Ovary (tissue), 9 donors: Measurements from ENCODE around the gene ZNF263. TPM values are rescaled to one million over a fixed set of nuclear protein-coding genes. Genes with fewer than 3 reads are reported as not detected.
A peak's percentile ranks its signal among the peaks of the same experiment; 100 is the strongest.

Source experiments
- DNase-seq, 5 donors: peaks; one replicate each; pipeline ENCODE4 v3.0.0-alpha.2; 2019 to 2020
- H3K27ac ChIP-seq, 2 donors: fragments of 200-600 bp; one replicate each; pipeline versions ENCODE4 v1.5.1 to v1.8.0; 2019 to 2022
- H3K27me3 ChIP-seq: fragments of 200-600 bp; one replicate; pipeline ENCODE4 v1.8.0; 2022
- H3K36me3 ChIP-seq: fragments of 200-600 bp; sonication (generic); one replicate; pipeline ENCODE4 v1.5.1; 2019
- H3K4me1 ChIP-seq: one replicate; pipeline ENCODE4 v1.8.1; 2013; ENCODE audit warnings: mild to moderate bottlenecking, moderate library complexity; ENCODE audit not compliant: insufficient read depth
- H3K4me3 ChIP-seq: fragments of 200-600 bp; sonication (generic); one replicate; pipeline ENCODE4 v1.5.1; 2017
- H3K9me3 ChIP-seq, 2 donors: fragments of 200-600 bp in 1 of 2; sonication (generic) in 1 of 2; one replicate each; pipeline versions ENCODE4 v1.5.1 to v1.8.1; 2013 to 2019; ENCODE audit warnings: mild to moderate bottlenecking in 1 of 2, moderate library complexity in 1 of 2
- EP300 ChIP-seq: sonication (generic); formaldehyde crosslinking; IDR thresholded peaks from one replicate; pipeline ENCODE4 v1.6.1; 2017; ENCODE audit warnings: antibody characterized with exemption
- POLR2A ChIP-seq: fragments of 450-650 bp; IDR thresholded peaks from one replicate; pipeline ENCODE4 v1.6.1; 2017; ENCODE audit warnings: antibody characterized with exemption, mild to moderate bottlenecking, moderate library complexity
- WGBS, 3 donors: extraction: QIAGEN DNeasy Blood & Tissue Kit in 1 of 3; methylation state at CpG; one replicate each; pipeline versions ENCODE4 v1.1.5 to v1.1.7; 2013 to 2017; 5-methylcytosine and 5-hydroxymethylcytosine counted together
- intact Hi-C, 4 donors: fragments of 100-400 bp; cut with DNase I; formaldehyde crosslinking; loops; one replicate each; pipeline versions ENCODE4 v1.11.0 to v1.15.1; 2022 to 2023
- polyA plus RNA-seq, 2 donors: library from polyadenylated mRNA; stranded (reverse); fragments of 200-250 nt in 1 of 2; fragments of 350-450 nt in 1 of 2; fragmentation: Illumina TruSeq in 1 of 2; extraction: RNeasy Lipid Tissue Mini Kit (QIAGEN cat#74804) in 1 of 2; gene quantifications; one replicate each; pipeline ENCODE4 v1.2.3, GENCODE V29; 2013 to 2014
- total RNA-seq, 7 donors: library from RNA; depleted of rRNA in 2 of 7; stranded (reverse); fragments of >200 nt in 2 of 7; fragmentation: NEBNext Ultra II Directional in 3 of 7; extraction: Animal tissue kit (Norgen Biotek cat#: 25700) in 3 of 7; gene quantifications; one replicate each; pipeline versions ENCODE4 v1.1.0 to v1.2.4, GENCODE V29; 2016 to 2023
- TF ChIP-seq, protein P1 (sequence below), 3 donors: fragments of 450-650 bp in 2 of 3; fragments of 200-600 bp in 1 of 3; IDR thresholded peaks; one replicate each; pipeline versions ENCODE4 v1.5.1 to v1.8.0; 2016 to 2022; ENCODE audit warnings: antibody characterized with exemption in 3 of 3, mild to moderate bottlenecking in 1 of 3
- donor health status: DM: no; HTN: no; CAD: no; lungs with moderate emphysema.
- donor health status: DM: no; HTN: no; CAD: no.
- donor health status: Bipolar disorder and iron deficiency.
- donor health status: DM: yes; HTN: yes; CAD: no.
- donor health status: DM: no; HTN: no; CAD: no.
- donor health status: DM: yes; HTN: yes; CAD: no.

Gene ZNF263
- total and polyA plus RNA-seq, 9 donors: 31.2 to 46.1 (median 33.2) TPM

DNA sequence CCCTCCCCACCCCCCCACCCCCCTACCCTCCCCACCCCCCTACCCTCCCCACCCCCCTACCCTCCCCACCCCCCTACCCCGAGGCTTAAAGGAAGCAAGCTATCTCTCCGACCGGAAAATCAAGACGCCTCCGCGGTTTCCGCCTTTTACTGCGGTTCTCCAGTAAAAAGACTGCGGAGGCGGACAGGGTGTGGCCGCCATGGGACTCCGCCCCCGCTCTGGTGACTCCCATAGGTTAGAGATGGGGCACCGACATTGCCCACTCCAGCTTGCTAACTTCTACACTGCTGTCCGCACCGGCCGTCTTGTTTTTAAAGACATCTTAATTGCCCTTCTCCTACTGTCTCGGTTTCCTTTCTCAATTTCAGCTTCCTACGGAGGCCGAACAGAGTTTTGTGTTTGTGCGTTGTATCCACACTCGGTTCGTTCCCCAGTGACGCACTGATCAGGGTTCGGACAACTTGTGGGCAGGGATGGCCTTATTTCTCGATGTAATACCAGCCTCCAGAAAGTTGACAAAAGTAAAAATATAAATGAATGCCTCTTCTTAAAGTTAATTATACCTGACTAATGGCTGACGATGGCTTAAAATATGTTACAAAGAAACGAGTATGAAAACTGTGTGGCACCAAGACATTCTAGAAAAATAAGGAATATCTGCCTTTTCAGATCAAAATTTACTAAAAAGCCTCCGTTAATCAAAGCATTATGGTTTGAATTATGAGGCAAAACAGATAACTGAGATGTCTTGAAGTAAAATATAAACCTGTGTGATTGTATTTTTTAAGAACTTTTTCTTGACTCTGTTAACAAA is 47.2 kb upstream of the ZNF263 start:
- intact Hi-C loops: loop anchor here in 1 of 4 donors (10.0 kb wide), 1 partner anchor 69 kb away; the partner anchor contains the start of genes TIGD7 and ZNF75A
- DNase-seq: peak; percentile 18 to 51 (median 38)
- WGBS, 3 donors: 80 to 83% (median 82%) methylated on average over 22 to 29 of the region's 29 CpGs
- Histone ChIP-seq H3K4me3 (no peak overlapping the region), H3K9me3 (peaks cover 0 to under 1% of the 10 kb centered on the region in 2 donors), H3K27me3 (no peaks in the 10 kb centered on the region), H3K4me1 (peaks cover 7% of the 10 kb centered on the region), H3K27ac (no peak overlapping the region), H3K36me3 (no peaks in the 10 kb centered on the region)
- TF ChIP-seq, protein P1, sequence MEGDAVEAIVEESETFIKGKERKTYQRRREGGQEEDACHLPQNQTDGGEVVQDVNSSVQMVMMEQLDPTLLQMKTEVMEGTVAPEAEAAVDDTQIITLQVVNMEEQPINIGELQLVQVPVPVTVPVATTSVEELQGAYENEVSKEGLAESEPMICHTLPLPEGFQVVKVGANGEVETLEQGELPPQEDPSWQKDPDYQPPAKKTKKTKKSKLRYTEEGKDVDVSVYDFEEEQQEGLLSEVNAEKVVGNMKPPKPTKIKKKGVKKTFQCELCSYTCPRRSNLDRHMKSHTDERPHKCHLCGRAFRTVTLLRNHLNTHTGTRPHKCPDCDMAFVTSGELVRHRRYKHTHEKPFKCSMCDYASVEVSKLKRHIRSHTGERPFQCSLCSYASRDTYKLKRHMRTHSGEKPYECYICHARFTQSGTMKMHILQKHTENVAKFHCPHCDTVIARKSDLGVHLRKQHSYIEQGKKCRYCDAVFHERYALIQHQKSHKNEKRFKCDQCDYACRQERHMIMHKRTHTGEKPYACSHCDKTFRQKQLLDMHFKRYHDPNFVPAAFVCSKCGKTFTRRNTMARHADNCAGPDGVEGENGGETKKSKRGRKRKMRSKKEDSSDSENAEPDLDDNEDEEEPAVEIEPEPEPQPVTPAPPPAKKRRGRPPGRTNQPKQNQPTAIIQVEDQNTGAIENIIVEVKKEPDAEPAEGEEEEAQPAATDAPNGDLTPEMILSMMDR (IDR thresholded peaks at IDR 0.05): no peak
- TF ChIP-seq EP300 (no peak), POLR2A (no peak)

DNA sequence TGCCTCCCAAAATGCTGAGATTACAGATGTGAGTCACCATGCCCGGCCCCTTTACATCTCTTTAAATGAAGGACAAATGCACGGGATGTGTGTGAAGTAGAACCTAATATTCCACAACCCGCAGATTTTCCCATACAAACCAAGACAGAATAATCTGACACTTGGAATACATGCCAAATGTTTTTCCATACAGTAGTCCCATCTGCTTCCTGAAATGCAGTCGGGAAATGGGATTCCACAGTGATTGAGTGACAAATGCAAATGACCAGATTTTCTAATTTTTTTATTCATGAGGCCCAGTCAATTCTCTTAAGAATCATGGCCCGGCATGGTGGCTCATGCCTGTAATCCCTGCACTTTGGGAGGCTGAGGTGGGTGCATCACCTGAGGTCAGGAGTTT is 41.5 kb upstream of the ZNF263 start:
- WGBS, 3 donors: 57 to 82% (median 65%) methylated on average over 5 of the region's 5 CpGs
- intact Hi-C loops: no loop called here

DNA sequence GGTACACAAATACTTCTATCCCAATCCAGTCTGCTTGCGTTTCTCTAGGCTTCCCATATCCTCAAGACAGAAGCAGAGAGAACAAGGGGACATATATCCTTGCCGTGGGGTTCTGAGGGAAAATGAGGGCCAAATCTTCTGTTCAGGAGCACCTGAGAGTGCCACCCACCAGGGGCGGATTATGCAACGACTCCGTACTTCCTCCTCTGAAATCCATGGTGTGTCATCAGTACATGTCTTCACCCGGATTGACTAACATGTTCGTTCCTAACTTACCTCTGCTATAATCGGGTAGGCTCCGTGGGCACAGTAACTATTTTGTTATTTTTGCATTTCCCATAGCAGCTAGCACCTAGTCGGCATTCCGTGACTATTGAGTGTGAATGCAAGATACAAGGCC is 40.6 kb upstream of the ZNF263 start:
- no peaks in the 10 kb centered on the region for H3K4me1 ChIP-seq
- H3K27ac ChIP-seq: no peak overlapping the region
- TF ChIP-seq EP300 (no peak), POLR2A (no peak)
- TF ChIP-seq, protein P1 (IDR thresholded peaks at IDR 0.05): no peak
- DNase-seq: no peak
- H3K9me3 ChIP-seq: no peaks in the 10 kb centered on the region
- 77 to 84% (median 80%) methylated on average over 11 of the region's 11 CpGs for WGBS, 3 donors
- H3K4me3 ChIP-seq: no peak overlapping the region
- intact Hi-C loops: no loop called here
- H3K36me3 ChIP-seq: no peaks in the 10 kb centered on the region
- no peaks in the 10 kb centered on the region for H3K27me3 ChIP-seq

More for the DNA sequence above, 41.5 kb upstream of the ZNF263 start:
- Histone ChIP-seq H3K27ac (no peak overlapping the region), H3K4me3 (no peak overlapping the region), H3K36me3 (no peaks in the 10 kb centered on the region), H3K4me1 (no peaks in the 10 kb centered on the region), H3K9me3 (no peaks in the 10 kb centered on the region), H3K27me3 (no peaks in the 10 kb centered on the region)
- DNase-seq: no peak
- TF ChIP-seq, protein P1 (IDR thresholded peaks at IDR 0.05): no peak

DNA sequence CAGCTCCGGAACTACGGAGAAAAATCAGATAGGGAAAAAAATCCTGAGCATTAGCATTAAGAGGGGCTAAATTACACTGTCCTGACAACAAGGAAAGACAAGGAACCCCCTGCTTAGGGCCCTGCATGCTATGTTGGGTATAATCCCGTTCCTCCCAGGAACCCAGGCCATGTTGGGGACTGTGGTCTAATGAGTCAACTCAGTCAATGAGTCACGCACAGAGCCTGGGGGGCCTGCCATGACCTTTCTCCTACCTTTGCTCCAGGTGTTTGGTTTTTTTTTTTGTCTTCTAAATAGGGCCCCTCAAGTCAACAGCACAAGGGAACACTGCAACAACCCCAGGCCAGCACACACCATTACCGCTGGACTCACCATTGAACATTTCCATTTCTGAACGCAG is 39.4 kb upstream of the ZNF263 start:
- Histone ChIP-seq H3K27ac (no peak overlapping the region), H3K36me3 (no peaks in the 10 kb centered on the region), H3K27me3 (no peaks in the 10 kb centered on the region), H3K9me3 (no peaks in the 10 kb centered on the region), H3K4me1 (no peaks in the 10 kb centered on the region), H3K4me3 (no peak overlapping the region)
- DNase-seq: no peak
- 76 to 86% (median 77%) methylated on average over 6 of the region's 6 CpGs for WGBS, 3 donors
- intact Hi-C loops: no loop called here
- TF ChIP-seq EP300: no peak
- no peak for TF ChIP-seq POLR2A
- TF ChIP-seq, protein P1 (IDR thresholded peaks at IDR 0.05): no peak
